ENCODE data around the gene KCNK7.

The KCNK7 gene

GRCh38 chr11:65611028-65611757 lies 15.6 kb upstream of the KCNK7 start:
- no peak for DNase-seq (ENCODE audit: low read depth)

- no peak for DNase-seq (ENCODE audit: low read depth)
Measured at GRCh38 chr11:65610404-65610803, 14.8 kb upstream of the KCNK7 start.

- no peak for DNase-seq (ENCODE audit: low read depth)
Measured at GRCh38 chr11:65609665-65610064, 14.1 kb upstream of the KCNK7 start.

- DNase-seq (ENCODE audit: low read depth), result no peak
Measured at GRCh38 chr11:65609229-65609628, 13.6 kb upstream of the KCNK7 start.

- DNase-seq (ENCODE audit: low read depth), result no peak
Measured at GRCh38 chr11:65607614-65608426, 12.2 kb upstream of the KCNK7 start.

- no peak for DNase-seq (ENCODE audit: low read depth)
Measured at GRCh38 chr11:65606876-65607613, 11.4 kb upstream of the KCNK7 start.

- DNase-seq (ENCODE audit: low read depth), result no peak
Measured at GRCh38 chr11:65604258-65604657, 8.7 kb upstream of the KCNK7 start.

GRCh38 chr11:65599955-65600246 lies 4.3 kb upstream of the KCNK7 start:
- no peak for DNase-seq (ENCODE audit: low read depth)

- DNase-seq (ENCODE audit: low read depth), result no peak
Measured at GRCh38 chr11:65599216-65599954, 3.8 kb upstream of the KCNK7 start.

GRCh38 chr11:65598258-65598699 lies 2.7 kb upstream of the KCNK7 start:
- DNase-seq (ENCODE audit: low read depth), result no peak

GRCh38 chr11:65596520-65596919 lies 920 bp upstream of the KCNK7 start:
- no peak for DNase-seq (ENCODE audit: low read depth)

- DNase-seq (ENCODE audit: low read depth), result no peak
Measured at GRCh38 chr11:65595131-65595530, 469 bp downstream of the KCNK7 start.

- DNase-seq (ENCODE audit: low read depth), result no peak
Measured at GRCh38 chr11:65593518-65594414, 1.8 kb downstream of the KCNK7 start.

GRCh38 chr11:65592858-65593517 lies 2.6 kb downstream of the KCNK7 start:
- DNase-seq (ENCODE audit: low read depth), result no peak

- no peak for DNase-seq (ENCODE audit: low read depth)
Measured at GRCh38 chr11:65591939-65592857, 3.4 kb downstream of the KCNK7 start.

- no peak for DNase-seq (ENCODE audit: low read depth)
Measured at GRCh38 chr11:65590240-65590738, 5.3 kb downstream of the KCNK7 start.

GRCh38 chr11:65589444-65590239 lies 6.0 kb downstream of the KCNK7 start:
- no peak for DNase-seq (ENCODE audit: low read depth)
